HCT116 (cell line): Measurements from ENCODE around the gene GPX4. TPM values are rescaled to one million over a fixed set of nuclear protein-coding genes. Genes with fewer than 3 reads are reported as not detected.
A peak's percentile ranks its signal among the peaks of the same experiment; 100 is the strongest.

ENCODE experiments used
- ATAC-seq: fragments of 200-7000 bp; cut with Tn5 transposase; 2 replicates; pipeline ENCODE4 v1.9.1; 2020; ENCODE audit warnings: mild to moderate bottlenecking, moderate library complexity
- BruUV-seq: library from RNA; stranded (reverse); fragments of 400-500 nt; replicated peaks from 2 replicates; lab custom pipeline; 2021; lab: Mats Ljungman, UMichigan
- CTCF ChIA-PET: fragments of 300-600 bp; sonication (Branson Sonifier 250); formaldehyde crosslinking; loops from one replicate; lab custom pipeline; 2021; ENCODE audit warnings: antibody characterized with exemption; lab: Charles Lee
- POLR2A ChIA-PET: fragments of 300-600, 350-600 bp; sonication (Branson Sonifier 250); formaldehyde crosslinking; loops from one replicate; lab custom pipeline; 2021; ENCODE audit warnings: antibody characterized with exemption; lab: Charles Lee
- RAD21 ChIA-PET, 2 experiments: fragments of 300-600 bp; sonication (Branson Sonifier 250); formaldehyde crosslinking; loops; one replicate each; lab custom pipeline; 2023; ENCODE audit warnings: low total read pairs in 2 of 2; ENCODE audit not compliant: uncharacterized antibody in 2 of 2, unreplicated experiment in 2 of 2, low non-redundant PET in 1 of 2; lab: Charles Lee
- DNase-seq: peaks from one replicate; pipeline ENCODE4 v3.0.0-alpha.2; 2010; ENCODE audit warnings: low read depth, low spot score
- H2AFZ ChIP-seq: fragments of 200-600 bp; shearing (Covaris generic), sonication (generic); 2 replicates; pipeline ENCODE4 v1.6.1; 2017; ENCODE audit warnings: low read depth, mixed run types, mixed read lengths, antibody characterized with exemption, low read length; ENCODE audit not compliant: poor library complexity, severe bottlenecking
- H3K27ac ChIP-seq: 2 replicates; pipeline ENCODE4 v1.5.1; 2012; ENCODE audit warnings: low read depth, low read length
- H3K27me3 ChIP-seq: fragments of 200-600 bp; sonication (generic); 2 replicates; pipeline ENCODE4 v1.6.1; 2016; ENCODE audit warnings: mixed run types, low read length, mixed read lengths; ENCODE audit not compliant: insufficient read depth
- H3K36me3 ChIP-seq, 2 experiments: fragments of 200-500 bp in 1 of 2; fragments of 200-600 bp in 1 of 2; sonication (Bioruptor generic) in 1 of 2; sonication (generic) in 1 of 2; 2 replicates each; pipeline versions ENCODE4 v1.5.1 to v1.6.1; 2014 to 2016; ENCODE audit warnings: low read length in 2 of 2, inconsistent platforms in 1 of 2, mixed read lengths in 1 of 2, mixed run types in 1 of 2; ENCODE audit not compliant: insufficient read depth in 2 of 2, control insufficient read depth in 1 of 2
- H3K4me1 ChIP-seq, 2 experiments: fragments of 200-600 bp in 1 of 2; sonication (generic) in 1 of 2; 2 replicates each; pipeline versions ENCODE4 v1.5.1 to v1.6.1; 2012 to 2017; ENCODE audit warnings: low read length in 2 of 2, inconsistent platforms in 1 of 2, mild to moderate bottlenecking in 1 of 2, mixed read lengths in 1 of 2, mixed run types in 1 of 2, moderate library complexity in 1 of 2; ENCODE audit not compliant: insufficient read depth in 2 of 2, control insufficient read depth in 1 of 2
- H3K4me2 ChIP-seq: fragments of 200-600 bp; sonication (generic); 2 replicates; pipeline ENCODE4 v1.6.1; 2017; ENCODE audit warnings: mixed run types, low read length, mixed read lengths
- H3K4me3 ChIP-seq, 2 experiments: fragments of 200-600 bp in 1 of 2; sonication (generic) in 1 of 2; replicated peaks in 1 of 2; 2 replicates each; pipeline ENCODE4 v1.5.1; 2011 to 2016; ENCODE audit warnings: low read length in 2 of 2, control low read depth in 1 of 2, low read depth in 1 of 2, mild to moderate bottlenecking in 1 of 2, mixed read lengths in 1 of 2, mixed run types in 1 of 2
- H3K79me2 ChIP-seq: fragments of 200-600 bp; sonication (generic); 2 replicates; pipeline ENCODE4 v1.6.1; 2017; ENCODE audit warnings: mild to moderate bottlenecking, mixed run types, low read length, moderate library complexity, mixed read lengths; ENCODE audit not compliant: insufficient read depth
- H3K9ac ChIP-seq: fragments of 200-600 bp; sonication (generic); 2 replicates; pipeline ENCODE4 v1.6.1; 2016; ENCODE audit warnings: low read length, mixed read lengths
- H3K9me2 ChIP-seq: fragments of 200-600 bp; sonication (generic), shearing (Covaris generic); 2 replicates; pipeline ENCODE4 v1.6.1; 2017; ENCODE audit warnings: mixed run types, mild to moderate bottlenecking, moderate library complexity; ENCODE audit not compliant: insufficient read depth
- H3K9me3 ChIP-seq, 2 experiments: fragments of 200-500 bp in 1 of 2; fragments of 200-600 bp in 1 of 2; sonication (Bioruptor generic) in 1 of 2; sonication (generic) in 1 of 2; 2 replicates each; pipeline ENCODE4 v1.6.1; 2014 to 2017; ENCODE audit warnings: low read length in 2 of 2, mixed read lengths in 2 of 2, inconsistent platforms in 1 of 2, low read depth in 1 of 2, mild to moderate bottlenecking in 1 of 2, mixed run types in 1 of 2, moderate library complexity in 1 of 2; ENCODE audit not compliant: control insufficient read depth in 1 of 2, insufficient read depth in 1 of 2
- H4K20me1 ChIP-seq: fragments of 200-600 bp; sonication (generic), shearing (Covaris generic); 2 replicates; pipeline ENCODE4 v1.6.1; 2017; ENCODE audit warnings: mixed run types, mild to moderate bottlenecking, moderate library complexity; ENCODE audit not compliant: insufficient read depth
- CBX3 ChIP-seq: IDR thresholded peaks from 2 replicates; pipeline ENCODE4 v1.6.1; 2012; ENCODE audit warnings: low read depth
- CEBPB ChIP-seq: IDR thresholded peaks from 2 replicates; pipeline ENCODE4 v1.6.1; 2012; ENCODE audit warnings: low read depth
- EGR1 ChIP-seq: IDR thresholded peaks from 2 replicates; pipeline ENCODE4 v1.6.1; 2012; ENCODE audit warnings: low read depth
- ELF1 ChIP-seq: IDR thresholded peaks from 2 replicates; pipeline ENCODE4 v1.6.1; 2012; ENCODE audit warnings: low read depth, borderline replicate concordance
- EZH2phosphoT487 ChIP-seq: fragments of 200-600 bp; IDR thresholded peaks from 2 replicates; pipeline ENCODE4 v1.6.1; 2018; ENCODE audit warnings: antibody characterized with exemption, borderline replicate concordance
- JUND ChIP-seq: IDR thresholded peaks from 2 replicates; pipeline ENCODE4 v1.6.1; 2012
- MAX ChIP-seq: IDR thresholded peaks from 2 replicates; pipeline ENCODE4 v1.6.1; 2012
- POLR2A ChIP-seq: IDR thresholded peaks from 2 replicates; pipeline ENCODE4 v1.7.0; 2011; ENCODE audit warnings: borderline replicate concordance; ENCODE audit not compliant: insufficient read depth, insufficient read length; ENCODE audit errors: extremely low read depth
- POLR2AphosphoS5 ChIP-seq: IDR thresholded peaks from 2 replicates; pipeline ENCODE4 v1.6.1; 2011; ENCODE audit warnings: mild to moderate bottlenecking, low read depth, low read length, moderate library complexity
- REST ChIP-seq: IDR thresholded peaks from 2 replicates; pipeline ENCODE4 v1.6.1; 2012; ENCODE audit warnings: low read depth
- SP1 ChIP-seq: IDR thresholded peaks from 2 replicates; pipeline ENCODE4 v1.6.1; 2012; ENCODE audit warnings: low read depth
- SRF ChIP-seq: IDR thresholded peaks from 2 replicates; pipeline ENCODE4 v1.6.1; 2012; ENCODE audit warnings: low read depth
- YY1 ChIP-seq: IDR thresholded peaks from 2 replicates; pipeline ENCODE4 v1.6.1; 2011; ENCODE audit warnings: low read length, low read depth, moderate library complexity, mild to moderate bottlenecking; ENCODE audit not compliant: insufficient replicate concordance; ENCODE audit errors: extremely low read depth
- ZBTB33 ChIP-seq: IDR thresholded peaks from 2 replicates; pipeline ENCODE4 v1.6.1; 2011; ENCODE audit warnings: mild to moderate bottlenecking, low read length, moderate library complexity; ENCODE audit not compliant: insufficient replicate concordance; ENCODE audit errors: extremely low read depth
- intact Hi-C: fragments of 100-400 bp; cut with micrococcal nuclease; formaldehyde crosslinking; loops from 2 replicates; pipeline ENCODE4 v1.10.0; 2022
- total RNA-seq: library from RNA; stranded (reverse); gene quantifications from one replicate; pipeline ENCODE4 v1.2.1, GENCODE V29; 2021; ENCODE audit not compliant: unreplicated experiment
- TF ChIP-seq, protein P1 (sequence below), 3 experiments: fragments of 200-600 bp in 1 of 3; sonication (generic) in 1 of 3; IDR thresholded peaks in 2 of 3; conservative IDR thresholded peaks in 1 of 3; 2 replicates each; pipeline ENCODE4 v1.5.1; 2012 to 2017; ENCODE audit warnings: low read depth in 2 of 3, low read length in 2 of 3, antibody characterized with exemption in 1 of 3, borderline replicate concordance in 1 of 3, control low read depth in 1 of 3, mild to moderate bottlenecking in 1 of 3, mixed read lengths in 1 of 3, mixed run types in 1 of 3, moderate library complexity in 1 of 3; ENCODE audit not compliant: insufficient read depth in 1 of 3

Gene GPX4
- total RNA-seq, 1 experiment from 2014 or later, result 481 TPM

DNA sequence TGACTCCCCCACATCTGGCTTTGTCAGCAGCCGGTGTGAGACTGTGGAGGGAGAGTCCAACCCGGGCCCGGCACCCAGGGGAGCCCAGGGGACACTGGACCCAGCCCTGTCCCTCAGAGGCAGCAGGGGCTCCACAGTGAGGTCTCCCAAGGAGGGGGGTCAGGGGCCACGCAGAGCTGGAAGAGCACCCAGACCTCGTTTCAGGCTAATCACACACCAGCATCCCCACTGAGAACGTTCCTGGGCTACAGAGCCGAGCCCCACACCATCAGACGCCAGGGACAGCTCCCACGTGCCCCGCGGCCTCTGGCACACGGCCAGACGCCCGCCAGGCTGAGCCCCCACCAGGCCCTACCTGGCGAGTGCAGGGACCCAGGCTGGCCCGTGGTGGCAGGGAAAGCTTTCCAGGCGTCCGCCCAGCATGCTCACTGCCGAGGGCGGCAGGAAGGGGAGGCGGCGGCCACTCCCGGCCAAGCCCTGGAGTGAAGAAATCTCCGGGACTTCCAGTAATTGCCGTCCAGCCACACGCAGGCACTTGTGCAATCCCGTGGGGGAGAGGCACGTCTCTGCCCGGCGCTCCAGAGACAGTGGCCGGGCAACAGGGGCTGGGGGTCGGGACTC lies 51.0 kb downstream of the GPX4 start:
- ChIA-PET RAD21 (no interaction called here), POLR2A (no interaction called here), CTCF (no interaction called here)
- peaks cover 51% of the 10 kb centered on the region; the same call in 1 of the 2 replicates for H3K79me2 ChIP-seq
- no peak overlapping the region for H3K4me3 ChIP-seq
- no peak overlapping the region for H3K4me2 ChIP-seq
- H3K9me3 ChIP-seq, result no peaks in the 10 kb centered on the region
- no peaks in the 10 kb centered on the region for H3K27me3 ChIP-seq
- H2AFZ ChIP-seq, result no peak overlapping the region
- no peaks in the 10 kb centered on the region for H4K20me1 ChIP-seq
- TF ChIP-seq POLR2AphosphoS5, result no peak
- TF ChIP-seq CBX3, result no peak
- no peak for TF ChIP-seq CEBPB
- TF ChIP-seq ELF1, result no peak
- TF ChIP-seq YY1, result no peak
- no peak for TF ChIP-seq POLR2A
- TF ChIP-seq SP1, result no peak
- no peak for TF ChIP-seq ZBTB33
- TF ChIP-seq EZH2phosphoT487, result no peak
- no peak for TF ChIP-seq REST
- no peak for TF ChIP-seq EGR1
- TF ChIP-seq MAX, result no peak
- TF ChIP-seq, protein P1, sequence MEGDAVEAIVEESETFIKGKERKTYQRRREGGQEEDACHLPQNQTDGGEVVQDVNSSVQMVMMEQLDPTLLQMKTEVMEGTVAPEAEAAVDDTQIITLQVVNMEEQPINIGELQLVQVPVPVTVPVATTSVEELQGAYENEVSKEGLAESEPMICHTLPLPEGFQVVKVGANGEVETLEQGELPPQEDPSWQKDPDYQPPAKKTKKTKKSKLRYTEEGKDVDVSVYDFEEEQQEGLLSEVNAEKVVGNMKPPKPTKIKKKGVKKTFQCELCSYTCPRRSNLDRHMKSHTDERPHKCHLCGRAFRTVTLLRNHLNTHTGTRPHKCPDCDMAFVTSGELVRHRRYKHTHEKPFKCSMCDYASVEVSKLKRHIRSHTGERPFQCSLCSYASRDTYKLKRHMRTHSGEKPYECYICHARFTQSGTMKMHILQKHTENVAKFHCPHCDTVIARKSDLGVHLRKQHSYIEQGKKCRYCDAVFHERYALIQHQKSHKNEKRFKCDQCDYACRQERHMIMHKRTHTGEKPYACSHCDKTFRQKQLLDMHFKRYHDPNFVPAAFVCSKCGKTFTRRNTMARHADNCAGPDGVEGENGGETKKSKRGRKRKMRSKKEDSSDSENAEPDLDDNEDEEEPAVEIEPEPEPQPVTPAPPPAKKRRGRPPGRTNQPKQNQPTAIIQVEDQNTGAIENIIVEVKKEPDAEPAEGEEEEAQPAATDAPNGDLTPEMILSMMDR (IDR thresholded peaks at IDR 0.05 in 2 of 3, conservative IDR thresholded peaks at IDR 0.05 in 1 of 3; ENCODE audit: borderline replicate concordance in 1 of 3, insufficient read depth in 1 of 3, low read depth in 2 of 3, low read length in 2 of 3), result no peak
- TF ChIP-seq JUND, result no peak
- TF ChIP-seq SRF, result no peak
- peak overlapping the region; percentile 18; the same call in 1 of the 2 replicates for H3K27ac ChIP-seq
- peaks cover 0 to 6% of the 10 kb centered on the region in 2 experiments; a peak in 1 of 4 replicates for H3K4me1 ChIP-seq
- ATAC-seq (no peak), DNase-seq (no peak)
- BruUV-seq, result no TSS peak
- peaks cover 0 to 21% of the 10 kb centered on the region in 2 experiments; a peak in 3 of 4 replicates for H3K36me3 ChIP-seq
- H3K9ac ChIP-seq, result no peak overlapping the region
- intact Hi-C loops, result no loop called here
- no peaks in the 10 kb centered on the region for H3K9me2 ChIP-seq
